Measurements from ENCODE around the gene CHST12. TPM values are rescaled to one million over a fixed set of nuclear protein-coding genes. Genes with fewer than 3 reads are reported as not detected.
A peak's percentile ranks its signal among the peaks of the same experiment; 100 is the strongest.
"Not testable (repeated sequence)": the region's sequence is repeated elsewhere in the genome, so short reads cannot be mapped to it uniquely, and the experiment has no call there.

CHST12 gene
- total RNA-seq, 2 donors from 2014 or later = 18.7 to 19.5 TPM

DNA sequence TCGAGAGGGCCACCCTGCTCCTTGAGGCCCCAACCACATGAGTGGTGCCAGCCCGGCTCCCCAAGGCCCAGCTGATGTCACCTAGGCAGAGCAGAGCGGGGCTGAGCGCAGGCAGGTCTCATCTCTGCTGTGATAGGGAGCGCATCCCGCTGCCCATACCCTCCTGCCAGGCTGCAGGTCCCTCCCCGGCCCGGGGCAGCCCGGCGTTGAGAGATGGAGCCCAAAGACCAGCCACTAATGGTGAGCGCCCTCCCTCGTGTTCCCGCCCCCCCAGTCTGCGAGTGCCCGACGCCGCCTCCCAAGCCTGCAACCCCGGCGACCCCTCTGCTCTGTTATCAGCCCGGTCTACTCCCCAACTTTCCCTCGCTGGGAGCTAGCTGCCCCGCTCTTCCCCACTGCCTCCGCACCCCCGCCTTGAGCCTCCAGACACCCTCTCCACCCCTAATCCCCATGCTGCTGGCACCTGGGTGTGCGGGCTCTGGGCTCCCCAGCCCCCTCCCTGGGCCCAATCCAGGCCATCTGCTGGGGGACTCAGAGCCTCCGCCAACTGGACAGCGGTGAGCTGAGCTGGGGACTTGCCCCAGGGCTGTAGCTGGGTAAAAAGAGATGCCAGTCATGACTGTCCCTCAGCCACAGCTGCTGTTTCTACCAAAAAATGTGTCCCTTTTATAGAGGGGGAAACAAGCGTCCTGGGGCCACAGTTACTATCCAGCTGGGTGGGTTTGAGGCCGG lies 19.7 kb upstream of the CHST12 start:
- H3K4me1 Mint-ChIP-seq = peaks cover 5% of the 10 kb centered on the region
- H3K4me3 Mint-ChIP-seq = no peak overlapping the region
- no peaks in the 10 kb centered on the region for H3K9me3 ChIP-seq (ENCODE audit: control insufficient read depth, low read length, poor library complexity, severe bottlenecking)
- ATAC-seq = no peak
- H3K27ac Mint-ChIP-seq = no peak overlapping the region
- no peak for DNase-seq
- peaks cover 7% of the 10 kb centered on the region for H3K36me3 Mint-ChIP-seq (ENCODE audit: low read depth)
- no peaks in the 10 kb centered on the region for H3K27me3 Mint-ChIP-seq

DNA sequence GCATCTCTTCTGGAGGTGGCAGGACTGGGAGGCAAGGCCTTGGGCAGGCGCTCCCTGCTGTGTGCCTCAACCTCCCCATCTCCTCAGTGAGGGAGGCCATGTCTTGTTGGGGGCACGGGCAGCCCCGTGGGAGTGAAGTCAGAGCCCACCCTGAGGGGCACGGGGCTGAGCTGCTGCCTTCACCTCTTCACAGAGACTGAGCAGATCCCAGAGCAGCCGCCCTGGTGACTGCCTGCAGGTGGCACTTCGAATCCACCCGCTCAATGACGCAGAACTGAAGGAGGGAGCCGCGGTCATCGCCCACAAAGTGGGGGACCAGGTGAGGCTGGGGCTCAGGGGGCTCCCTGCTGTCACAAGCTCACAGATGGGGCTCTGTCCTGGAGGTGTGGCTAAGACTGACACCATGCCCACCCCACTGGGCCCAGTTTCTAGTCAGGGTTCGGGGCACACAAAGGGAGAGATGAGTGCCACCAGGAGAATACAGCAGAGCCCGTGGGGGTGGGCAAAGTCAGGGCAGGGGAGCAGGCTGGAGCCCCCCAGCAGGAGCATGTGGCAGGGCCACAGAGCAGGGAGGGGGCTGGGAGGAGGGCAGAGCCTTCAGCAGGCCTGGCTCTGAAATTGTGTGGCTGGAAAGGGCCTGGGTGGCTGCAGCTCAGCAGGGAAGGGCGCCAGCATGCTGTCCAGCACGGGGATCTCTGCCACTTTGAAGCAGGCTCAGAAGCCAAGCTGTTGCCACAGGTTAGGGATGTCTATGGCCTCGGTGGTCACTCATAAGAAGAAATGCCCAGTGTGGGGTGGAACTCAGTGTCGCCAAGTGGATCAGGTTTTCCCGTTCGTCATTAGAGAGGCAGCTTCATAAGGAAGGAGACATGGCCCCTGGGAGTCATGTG lies 18.8 kb upstream of the CHST12 start:
- H3K36me3 Mint-ChIP-seq (ENCODE audit: low read depth) = peaks cover 7% of the 10 kb centered on the region
- peak overlapping the region; percentile 43 for H3K27ac Mint-ChIP-seq
- H3K4me1 Mint-ChIP-seq = peaks cover 5% of the 10 kb centered on the region
- no peaks in the 10 kb centered on the region for H3K27me3 Mint-ChIP-seq
- DNase-seq (no peak), ATAC-seq (no peak)
- no peak overlapping the region for H3K4me3 Mint-ChIP-seq
- no peaks in the 10 kb centered on the region for H3K9me3 ChIP-seq (ENCODE audit: control insufficient read depth, low read length, poor library complexity, severe bottlenecking)

DNA sequence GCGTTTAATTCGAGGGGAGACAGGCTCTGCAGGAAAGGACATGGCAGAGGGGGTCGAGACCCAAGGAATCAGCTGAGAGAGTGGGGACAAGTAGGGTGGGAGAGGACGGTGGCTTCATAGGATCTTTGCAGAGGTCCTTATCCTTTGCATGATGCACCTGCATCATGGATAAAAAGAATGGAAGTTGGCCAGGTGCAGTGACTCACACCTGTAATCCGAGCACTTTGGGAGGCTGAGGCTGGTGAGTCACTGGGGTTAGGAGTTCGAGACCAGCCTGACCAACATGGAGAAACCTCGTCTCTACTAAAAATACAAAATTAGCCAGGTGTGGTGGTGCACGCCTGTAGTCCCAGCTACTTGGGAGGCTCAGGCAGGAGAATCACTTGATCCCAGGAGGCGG lies 17.3 kb upstream of the CHST12 start:
- not testable (repeated sequence) for ATAC-seq; H3K27ac Mint-ChIP-seq; H3K4me3 Mint-ChIP-seq; H3K9me3 ChIP-seq (ENCODE audit: control insufficient read depth, low read length, poor library complexity, severe bottlenecking); H3K36me3 Mint-ChIP-seq (ENCODE audit: low read depth); H3K27me3 Mint-ChIP-seq; DNase-seq; H3K4me1 Mint-ChIP-seq

DNA sequence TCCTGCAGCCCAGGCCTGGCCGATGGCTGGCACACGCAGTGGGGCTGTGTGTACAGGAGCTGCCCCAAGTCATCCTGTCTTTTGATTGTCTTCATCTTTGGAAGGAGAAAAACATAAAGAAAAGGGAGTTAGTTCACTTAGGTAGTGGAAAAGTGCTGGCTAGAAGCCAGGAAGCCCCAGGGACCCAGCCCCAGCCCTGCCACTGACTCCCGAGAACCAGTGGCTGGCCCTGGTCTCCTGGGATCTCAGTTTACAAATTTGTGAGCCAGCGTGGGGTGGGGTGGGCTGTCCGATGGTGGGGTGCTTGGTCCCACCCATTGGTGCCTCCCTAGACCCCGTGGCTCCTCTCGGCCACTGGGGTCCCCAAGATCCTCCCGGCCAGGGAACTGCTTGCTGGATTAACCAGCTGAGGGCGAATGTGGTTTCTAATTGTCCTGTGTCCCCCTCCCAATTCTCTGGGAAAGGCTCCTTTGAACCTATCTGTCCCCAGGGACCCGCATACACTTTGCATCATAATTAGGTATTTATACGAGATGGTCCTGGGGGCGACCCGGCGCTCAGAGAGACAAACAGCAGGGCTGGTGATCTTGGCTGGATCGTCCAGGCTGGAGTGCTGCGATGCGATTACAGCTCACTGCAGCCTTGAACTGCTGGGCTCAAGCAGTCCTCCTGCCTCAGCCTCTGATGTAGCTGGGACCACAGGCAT lies 16.3 kb upstream of the CHST12 start:
- no peaks in the 10 kb centered on the region for H3K4me1 Mint-ChIP-seq
- H3K27ac Mint-ChIP-seq = no peak overlapping the region
- H3K4me3 Mint-ChIP-seq = no peak overlapping the region
- H3K36me3 Mint-ChIP-seq (ENCODE audit: low read depth) = no peaks in the 10 kb centered on the region
- no peak for ATAC-seq
- H3K9me3 ChIP-seq (ENCODE audit: control insufficient read depth, low read length, poor library complexity, severe bottlenecking) = no peaks in the 10 kb centered on the region
- DNase-seq = no peak
- H3K27me3 Mint-ChIP-seq = no peaks in the 10 kb centered on the region

DNA sequence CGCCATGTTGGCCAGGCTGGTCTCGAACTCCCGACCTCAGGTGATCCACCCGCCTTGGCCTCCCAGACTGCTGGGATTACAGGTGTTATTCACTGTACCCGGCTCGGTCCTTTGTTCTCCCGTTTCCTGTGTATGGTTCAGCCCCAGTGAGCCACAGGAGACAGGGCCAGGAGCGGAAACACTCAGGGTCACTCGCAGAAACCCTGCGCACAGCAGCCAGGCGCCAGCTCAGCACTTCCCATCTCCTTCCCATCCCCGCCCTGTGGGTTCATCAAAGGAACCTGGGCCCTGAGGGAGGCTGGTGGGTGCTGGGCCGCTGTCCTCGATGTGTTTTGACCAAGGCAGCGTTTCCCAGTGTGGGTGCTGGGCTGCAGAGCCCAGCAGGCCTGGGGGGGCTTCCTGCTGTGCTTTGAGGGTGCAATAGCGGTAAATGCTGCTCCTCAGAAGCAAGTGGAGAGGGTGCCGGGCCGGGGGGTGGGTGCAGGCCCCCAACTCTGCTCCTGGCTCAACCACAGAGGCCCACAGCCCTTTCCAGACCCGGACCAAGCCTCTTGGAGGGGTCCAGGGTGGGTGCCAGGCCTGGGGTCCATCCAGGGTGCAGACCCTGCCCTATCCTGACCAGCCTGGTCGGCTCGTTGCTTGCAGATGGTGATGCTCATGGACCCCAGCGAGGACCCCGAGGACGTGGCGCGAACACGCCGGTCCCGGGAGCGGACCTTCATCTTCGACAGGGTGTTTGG lies 15.3 kb upstream of the CHST12 start:
- no peak for ATAC-seq
- peaks cover 4% of the 10 kb centered on the region for H3K4me1 Mint-ChIP-seq
- no peaks in the 10 kb centered on the region for H3K36me3 Mint-ChIP-seq (ENCODE audit: low read depth)
- H3K9me3 ChIP-seq (ENCODE audit: control insufficient read depth, low read length, poor library complexity, severe bottlenecking) = no peaks in the 10 kb centered on the region
- no peaks in the 10 kb centered on the region for H3K27me3 Mint-ChIP-seq
- H3K27ac Mint-ChIP-seq = no peak overlapping the region
- no peak for DNase-seq
- no peak overlapping the region for H3K4me3 Mint-ChIP-seq

DNA sequence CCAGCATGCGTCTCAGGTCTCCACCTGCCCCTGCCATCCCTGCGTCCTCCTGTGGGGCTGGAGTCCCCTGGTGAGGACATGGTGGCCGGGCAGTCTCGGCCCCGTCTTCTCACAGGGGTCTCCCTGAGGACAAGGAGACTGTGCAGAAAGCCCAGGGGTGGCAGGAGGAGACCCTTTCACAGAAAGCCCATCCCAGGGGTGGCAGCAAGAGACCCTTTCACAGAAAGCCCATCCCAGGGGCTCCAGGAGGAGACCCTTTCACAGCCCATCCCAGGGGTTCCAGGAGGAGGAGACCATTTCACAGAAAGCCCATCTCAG lies 14.8 kb upstream of the CHST12 start:
- no peaks in the 10 kb centered on the region for H3K9me3 ChIP-seq (ENCODE audit: control insufficient read depth, low read length, poor library complexity, severe bottlenecking)
- H3K36me3 Mint-ChIP-seq (ENCODE audit: low read depth) = no peaks in the 10 kb centered on the region
- no peak for ATAC-seq
- H3K4me1 Mint-ChIP-seq = peaks cover 7% of the 10 kb centered on the region
- no peak overlapping the region for H3K27ac Mint-ChIP-seq
- no peak overlapping the region for H3K4me3 Mint-ChIP-seq
- no peak for DNase-seq
- no peaks in the 10 kb centered on the region for H3K27me3 Mint-ChIP-seq

DNA sequence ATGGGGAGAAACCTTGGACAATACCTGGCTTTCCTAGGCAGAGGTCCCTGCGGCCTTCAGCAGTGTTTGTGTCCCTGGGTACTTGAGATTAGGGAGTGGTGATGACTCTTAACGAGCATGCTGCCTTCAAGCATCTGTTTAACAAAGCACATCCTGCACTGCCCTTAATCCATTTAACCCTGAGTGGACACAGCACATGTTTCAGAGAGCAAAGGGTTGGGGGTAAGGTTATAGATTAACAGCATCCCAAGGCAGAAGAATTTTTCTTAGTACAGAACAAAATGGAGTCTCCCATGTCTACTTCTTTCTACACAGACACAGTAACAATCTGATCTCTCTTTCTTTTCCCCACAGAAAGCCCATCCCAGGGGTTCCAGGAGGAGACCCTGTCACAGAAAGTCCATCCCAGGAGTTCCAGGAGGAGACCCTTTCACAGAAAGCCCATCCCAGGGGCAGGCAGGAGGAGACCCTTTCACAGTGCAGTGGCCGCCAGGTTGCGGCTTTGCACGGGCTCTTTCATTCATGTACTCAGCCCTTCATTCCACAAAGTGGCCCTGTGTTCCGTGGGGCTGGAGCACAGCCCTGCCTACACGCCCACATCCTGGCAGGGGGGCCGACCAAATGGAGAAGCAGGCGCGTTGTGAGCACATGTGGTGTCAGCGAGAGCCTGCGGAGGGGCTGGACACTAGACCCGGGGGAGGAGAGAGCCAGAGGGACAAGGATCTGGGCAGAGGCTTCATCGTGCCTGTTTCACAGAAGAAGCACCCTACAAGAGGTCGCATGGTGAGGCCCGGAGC lies 13.2 kb upstream of the CHST12 start:
- not testable (repeated sequence) for H3K27me3 Mint-ChIP-seq; H3K4me3 Mint-ChIP-seq; H3K36me3 Mint-ChIP-seq (ENCODE audit: low read depth); DNase-seq; ATAC-seq; H3K9me3 ChIP-seq (ENCODE audit: control insufficient read depth, low read length, poor library complexity, severe bottlenecking); H3K27ac Mint-ChIP-seq
- H3K4me1 Mint-ChIP-seq = peaks cover 10% of the 10 kb centered on the region

DNA sequence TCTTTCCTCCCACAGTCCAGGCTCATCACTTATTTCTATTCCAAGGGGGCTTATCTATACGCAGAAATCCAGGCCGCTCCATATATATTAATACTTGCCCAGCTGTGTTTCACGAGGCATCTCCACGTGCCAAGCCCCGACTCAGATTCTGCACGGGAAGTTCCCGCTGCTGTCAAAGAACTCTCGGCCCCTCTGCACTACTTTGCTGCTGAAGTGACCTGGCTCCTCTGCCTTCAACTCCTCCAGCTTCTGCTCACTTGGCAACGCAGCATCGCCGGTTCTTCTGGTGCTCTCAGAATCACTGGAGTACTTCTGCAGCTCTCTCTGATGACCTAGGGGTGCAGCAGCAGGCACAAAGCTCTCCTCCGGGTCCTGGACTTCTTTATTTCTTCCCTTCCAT lies 9.7 kb upstream of the CHST12 start:
- no peaks in the 10 kb centered on the region for H3K9me3 ChIP-seq (ENCODE audit: control insufficient read depth, low read length, poor library complexity, severe bottlenecking)
- H3K27me3 Mint-ChIP-seq = no peaks in the 10 kb centered on the region
- peaks cover 15% of the 10 kb centered on the region for H3K4me1 Mint-ChIP-seq
- peaks cover 3% of the 10 kb centered on the region for H3K36me3 Mint-ChIP-seq (ENCODE audit: low read depth)
- no peak overlapping the region for H3K4me3 Mint-ChIP-seq
- peak overlapping the region; percentile 60 for H3K27ac Mint-ChIP-seq
- ATAC-seq = no peak
- no peak for DNase-seq

DNA sequence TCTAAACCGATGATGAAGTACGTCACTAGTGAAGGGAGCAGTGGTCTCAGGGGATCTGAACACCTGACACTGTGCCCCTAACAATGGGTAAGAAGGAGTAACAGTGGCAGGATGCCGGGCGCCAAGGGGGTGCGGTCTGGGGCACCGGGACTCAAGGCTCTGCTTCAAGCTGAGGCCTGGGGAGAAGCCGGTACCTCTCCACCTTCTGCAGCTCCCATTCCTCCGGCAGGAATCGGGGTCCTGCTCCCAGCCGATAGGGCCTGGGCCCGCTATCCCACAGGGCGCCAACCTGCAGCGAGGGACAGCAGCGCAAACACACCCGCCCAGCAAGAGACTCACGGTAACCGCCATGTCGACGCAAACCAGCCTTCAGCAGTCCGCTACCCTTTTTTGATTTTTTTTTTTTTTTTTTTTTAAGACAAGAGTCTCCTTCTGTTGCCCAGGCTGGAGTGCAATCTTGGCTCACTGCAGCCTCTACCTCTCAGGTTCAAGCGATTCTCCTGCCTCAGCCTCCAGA lies 8.8 kb upstream of the CHST12 start:
- peaks cover 3% of the 10 kb centered on the region for H3K36me3 Mint-ChIP-seq (ENCODE audit: low read depth)
- peaks cover 20% of the 10 kb centered on the region for H3K4me1 Mint-ChIP-seq
- no peaks in the 10 kb centered on the region for H3K27me3 Mint-ChIP-seq
- H3K9me3 ChIP-seq (ENCODE audit: control insufficient read depth, low read length, poor library complexity, severe bottlenecking) = no peaks in the 10 kb centered on the region
- ATAC-seq (no peak), DNase-seq (no peak)
- no peak overlapping the region for H3K27ac Mint-ChIP-seq
- no peak overlapping the region for H3K4me3 Mint-ChIP-seq

DNA sequence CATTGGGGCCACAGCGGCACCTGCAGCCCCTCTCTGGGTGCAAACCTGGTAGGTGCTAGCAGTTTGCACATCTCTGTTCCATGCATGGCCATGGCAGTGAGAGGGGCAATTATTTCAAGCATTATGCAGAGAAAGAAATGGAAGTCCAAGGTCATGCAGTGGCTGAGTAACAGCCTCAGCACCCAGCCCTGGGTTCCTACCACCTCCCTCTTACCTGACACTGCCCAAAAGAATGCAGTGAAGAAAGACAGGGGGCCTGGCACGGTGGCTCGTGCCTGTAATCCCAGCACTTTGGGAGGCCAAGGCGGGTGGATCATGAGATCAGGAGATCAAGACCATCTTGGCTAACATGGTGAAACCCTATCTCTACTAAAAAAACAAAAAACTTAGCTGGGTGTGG lies 4.9 kb upstream of the CHST12 start:
- Mint-ChIP-seq H3K4me1 (peaks cover 21% of the 10 kb centered on the region), H3K36me3 (ENCODE audit: low read depth) (peaks cover 3% of the 10 kb centered on the region), H3K27me3 (no peaks in the 10 kb centered on the region), H3K27ac (no peak overlapping the region), H3K4me3 (no peak overlapping the region)
- no peaks in the 10 kb centered on the region for H3K9me3 ChIP-seq (ENCODE audit: control insufficient read depth, low read length, poor library complexity, severe bottlenecking)
- ATAC-seq = no peak
- no peak for DNase-seq

DNA sequence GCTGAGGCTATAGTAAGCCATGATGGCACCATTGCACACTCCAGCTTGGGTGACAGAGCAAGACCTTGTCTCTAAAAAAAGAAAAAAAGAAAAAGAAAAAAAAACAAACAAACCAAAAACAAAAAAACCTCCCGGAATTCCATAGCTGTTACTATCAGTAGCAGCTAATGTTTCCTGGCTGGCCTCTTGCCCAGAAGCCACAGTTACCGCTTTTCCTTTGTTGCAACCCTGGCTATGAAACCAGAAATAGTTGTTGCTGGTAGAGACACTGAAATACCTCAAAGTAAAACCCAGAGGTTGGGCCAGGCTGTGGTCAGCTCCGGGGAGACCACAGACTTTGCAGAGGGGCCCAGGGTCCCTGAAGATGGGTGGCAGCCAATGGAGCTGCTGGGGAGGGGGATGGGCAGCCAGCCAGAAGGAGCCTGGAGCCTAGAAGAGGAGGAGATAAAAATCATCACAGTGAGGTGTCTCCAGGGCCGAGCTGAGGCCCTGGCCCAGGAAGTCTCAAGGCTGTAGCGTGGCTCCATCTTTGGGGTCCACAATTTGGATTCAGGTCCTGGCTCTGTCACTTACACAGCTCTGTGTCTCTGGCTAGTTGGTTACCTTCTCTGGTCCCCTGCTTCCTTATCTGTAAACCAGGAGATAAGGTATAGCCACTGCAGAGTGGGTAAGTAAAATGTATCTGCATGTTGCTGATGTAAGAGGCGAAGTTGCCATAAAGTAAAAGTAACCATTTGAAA lies 3.4 kb upstream of the CHST12 start:
- DNase-seq (no peak), ATAC-seq (no peak)
- Mint-ChIP-seq H3K27me3 (no peaks in the 10 kb centered on the region), H3K27ac (peak overlapping the region; percentile 85), H3K4me3 (peak overlapping the region; percentile 75), H3K4me1 (peaks cover 26% of the 10 kb centered on the region), H3K36me3 (ENCODE audit: low read depth) (peaks cover 3% of the 10 kb centered on the region)
- no peaks in the 10 kb centered on the region for H3K9me3 ChIP-seq (ENCODE audit: control insufficient read depth, low read length, poor library complexity, severe bottlenecking)

DNA sequence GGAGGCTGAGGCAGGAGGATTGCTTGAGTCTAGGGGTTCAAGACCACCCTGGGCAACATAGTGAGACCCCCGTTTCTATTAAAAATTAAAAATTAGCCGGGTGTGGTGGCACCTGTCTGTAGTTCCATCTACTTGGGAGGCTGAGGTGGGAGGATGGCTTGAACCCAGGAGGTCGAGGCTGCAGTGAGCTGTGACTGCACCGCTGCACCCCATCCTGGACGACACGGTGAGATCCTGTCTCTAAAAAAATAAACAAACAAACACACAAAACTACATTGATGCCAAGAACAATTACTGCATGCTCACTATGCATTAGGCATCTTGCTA lies 761 bp upstream of the CHST12 start:
- peak overlapping the region; percentile 77 for H3K27ac Mint-ChIP-seq
- no peaks in the 10 kb centered on the region for H3K27me3 Mint-ChIP-seq
- no peak for DNase-seq
- peak overlapping the region; percentile 90 for H3K4me3 Mint-ChIP-seq
- H3K36me3 Mint-ChIP-seq (ENCODE audit: low read depth) = no peaks in the 10 kb centered on the region
- H3K9me3 ChIP-seq (ENCODE audit: control insufficient read depth, low read length, poor library complexity, severe bottlenecking) = no peaks in the 10 kb centered on the region
- H3K4me1 Mint-ChIP-seq = peaks cover 42% of the 10 kb centered on the region
- ATAC-seq = no peak
